ENCODE measurements around the gene BAZ1B. TPM values are rescaled to one million over a fixed set of nuclear protein-coding genes. Genes with fewer than 3 reads are reported as not detected.
"Not testable (repeated sequence)": the region's sequence is repeated elsewhere in the genome, so short reads cannot be mapped to it uniquely, and the experiment has no call there.

Gene BAZ1B
- total RNA-seq, 1 donor from 2014 or later: 103 TPM

DNA sequence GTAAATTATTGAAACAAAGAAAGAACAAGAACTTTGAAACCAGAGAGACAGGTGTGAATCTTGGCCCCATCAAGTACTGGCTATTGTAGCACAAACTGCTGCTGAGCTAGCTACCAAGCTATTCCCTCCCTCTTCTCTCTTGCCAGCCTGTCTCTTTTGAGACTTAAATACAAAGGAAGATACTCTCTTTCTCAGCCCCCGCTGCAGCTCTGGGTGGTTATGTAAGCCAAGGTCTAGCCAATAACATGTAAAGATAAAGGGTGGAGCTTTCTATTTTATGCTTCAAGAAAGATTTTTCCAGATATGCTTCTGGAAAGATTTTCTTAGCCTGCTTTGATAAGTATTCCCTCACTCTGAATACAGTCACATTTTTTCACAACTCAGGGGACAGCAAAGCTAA is 17.2 kb downstream of the BAZ1B start:
- intact Hi-C loops (cut with micrococcal nuclease): no loop called here

DNA sequence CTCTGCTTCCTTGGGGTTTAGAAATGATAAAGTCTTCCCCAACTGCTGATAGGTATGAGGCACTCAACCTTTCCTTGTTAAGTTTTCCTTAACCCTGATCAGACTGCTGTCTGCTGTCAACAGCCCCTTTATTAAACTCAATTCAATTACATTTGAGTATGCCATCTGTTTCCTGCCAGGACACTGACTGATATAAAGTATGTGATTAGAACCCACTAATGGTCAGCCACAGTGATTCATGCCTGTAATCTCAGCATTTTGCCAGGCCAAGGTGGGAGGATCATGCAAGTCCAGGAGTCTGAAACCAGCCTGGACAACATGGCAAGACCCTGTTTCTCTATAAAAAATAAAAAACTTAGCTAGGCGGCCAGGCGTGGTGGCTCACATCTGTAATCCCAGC is 18.1 kb downstream of the BAZ1B start:
- intact Hi-C loops (cut with micrococcal nuclease): no loop called here

DNA sequence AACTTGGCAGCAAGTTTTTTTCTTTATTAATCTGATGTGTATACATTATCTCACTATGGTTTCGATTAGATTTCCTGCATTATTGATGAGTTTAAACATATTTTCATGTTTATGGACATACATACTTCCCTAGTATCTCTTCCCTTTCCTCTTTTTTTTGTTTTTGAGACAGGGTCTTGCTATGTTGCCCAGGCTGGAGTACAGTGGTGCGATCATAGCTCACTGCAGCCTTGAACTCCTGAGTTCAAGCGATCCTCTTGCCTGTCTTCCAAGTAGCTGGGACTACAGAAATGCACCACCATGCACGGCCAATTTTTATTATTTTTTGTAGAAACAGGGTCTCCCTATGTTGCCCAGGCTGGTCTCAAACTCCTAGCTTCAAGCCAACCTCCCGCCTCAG is 18.9 kb downstream of the BAZ1B start:
- intact Hi-C loops (cut with micrococcal nuclease): no loop called here

DNA sequence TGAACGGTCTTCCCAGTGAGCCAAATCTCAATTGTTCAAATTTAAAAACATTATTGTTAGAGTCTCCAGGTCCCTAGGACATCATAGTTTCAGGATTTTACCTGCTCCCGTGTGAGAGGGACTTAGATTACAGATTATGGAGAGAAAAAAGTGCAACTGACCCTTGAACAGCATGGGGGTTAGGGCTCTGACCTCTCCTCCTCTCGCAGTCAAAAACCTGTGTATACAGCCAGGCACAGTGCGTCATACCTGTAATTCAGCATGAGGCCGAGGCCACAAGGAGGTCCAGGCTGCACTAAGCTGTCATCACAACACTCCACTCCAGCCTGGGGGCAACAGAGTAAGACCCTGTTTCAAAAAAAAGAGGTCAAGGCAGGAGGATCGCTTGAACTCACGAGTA is 25.5 kb downstream of the BAZ1B start:
- intact Hi-C loops (cut with micrococcal nuclease): no loop called here

DNA sequence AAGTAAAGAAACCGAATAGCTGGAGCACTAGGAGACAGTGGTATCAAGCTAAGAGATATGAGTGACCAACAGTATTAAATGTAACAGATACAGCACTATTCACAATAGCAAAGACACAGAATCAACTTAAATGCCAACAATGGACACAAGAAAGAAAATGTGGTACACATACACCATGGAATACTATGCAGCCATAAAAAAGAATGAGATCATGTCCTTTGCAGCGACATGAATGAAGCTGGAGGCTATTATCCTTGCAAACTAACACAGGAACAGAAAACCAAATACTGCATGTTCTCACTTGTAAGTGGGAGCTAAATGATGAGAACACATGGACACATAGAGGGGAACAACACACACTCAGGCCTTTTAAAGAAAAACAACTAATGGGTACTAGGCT is 26.6 kb downstream of the BAZ1B start:
- intact Hi-C loops (cut with micrococcal nuclease): not testable (repeated sequence)

DNA sequence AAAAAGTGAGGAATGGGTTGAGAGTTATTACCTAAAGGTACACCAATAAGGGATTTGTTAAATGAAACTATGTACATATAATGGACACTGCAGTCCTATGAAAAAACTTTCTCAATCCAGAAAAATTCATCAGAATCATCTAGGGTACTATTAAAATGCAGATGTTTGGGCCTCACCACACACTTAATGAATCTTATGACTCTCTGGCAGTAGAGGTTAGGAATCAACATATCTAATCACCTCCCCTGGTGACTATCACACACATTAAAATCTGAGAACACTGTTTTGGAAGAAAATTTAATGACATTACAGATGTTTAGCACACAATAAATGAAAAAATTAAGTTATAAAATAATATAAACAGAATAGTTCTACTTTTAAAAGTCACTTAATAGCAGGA is 32.1 kb downstream of the BAZ1B start:
- intact Hi-C loops (cut with micrococcal nuclease): no loop called here

DNA sequence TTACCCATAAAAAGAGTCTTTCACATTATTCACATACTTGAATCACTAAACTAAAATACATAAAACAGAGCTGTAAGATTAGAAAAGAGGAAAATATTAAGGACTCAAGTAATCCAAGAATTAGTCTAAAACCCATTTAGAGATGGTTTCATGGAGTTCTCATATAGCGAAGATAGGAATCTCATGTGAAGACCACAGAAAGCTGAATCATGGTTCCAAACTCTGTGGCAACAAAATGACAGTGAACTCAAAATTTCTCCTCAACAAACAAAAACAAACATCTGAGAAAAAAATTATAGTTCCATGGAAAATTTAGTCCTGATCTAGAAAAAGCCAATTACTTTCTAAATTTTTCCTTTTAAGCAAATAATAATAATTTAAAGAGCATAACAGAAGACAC is 34.6 kb downstream of the BAZ1B start:
- intact Hi-C loops (cut with micrococcal nuclease): no loop called here

DNA sequence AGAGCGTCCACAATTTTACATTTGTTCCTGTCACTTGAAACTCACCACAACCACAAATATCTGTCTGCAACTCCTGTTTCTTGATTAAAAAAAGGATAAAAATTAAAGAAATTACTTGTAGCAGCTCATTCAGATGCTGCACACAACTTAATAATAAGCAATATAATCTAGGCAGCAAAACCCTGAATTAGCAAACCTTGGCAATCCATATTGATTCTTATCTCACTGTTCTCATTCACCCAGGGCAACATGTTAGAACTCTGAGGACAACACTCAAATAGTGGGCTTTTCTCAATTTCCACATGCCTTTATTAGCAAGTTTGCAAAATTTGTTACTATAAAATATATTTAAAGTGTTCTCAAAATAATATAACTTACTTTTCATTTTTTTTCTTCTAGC is 38.9 kb downstream of the BAZ1B start:
- intact Hi-C loops (cut with micrococcal nuclease): no loop called here

DNA sequence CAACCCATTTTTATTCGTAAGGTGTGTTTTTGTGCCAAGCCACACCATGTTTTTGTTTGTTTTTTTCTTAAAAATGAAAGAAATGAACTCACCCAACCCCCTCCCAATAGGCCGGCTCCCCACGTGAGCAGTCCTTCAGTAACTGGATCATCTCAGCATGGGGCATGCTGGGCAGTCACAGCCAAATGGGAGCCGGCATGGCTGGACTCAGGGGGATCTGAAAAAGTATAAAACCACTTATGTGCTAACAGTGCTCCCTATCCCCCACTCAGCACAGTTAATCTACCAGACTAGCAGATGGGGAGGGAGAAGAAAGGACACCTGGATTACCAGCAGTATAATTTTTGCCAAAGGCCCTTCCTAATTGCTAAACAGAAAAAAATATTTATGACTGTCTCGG is 39.3 kb downstream of the BAZ1B start:
- intact Hi-C loops (cut with micrococcal nuclease): no loop called here

DNA sequence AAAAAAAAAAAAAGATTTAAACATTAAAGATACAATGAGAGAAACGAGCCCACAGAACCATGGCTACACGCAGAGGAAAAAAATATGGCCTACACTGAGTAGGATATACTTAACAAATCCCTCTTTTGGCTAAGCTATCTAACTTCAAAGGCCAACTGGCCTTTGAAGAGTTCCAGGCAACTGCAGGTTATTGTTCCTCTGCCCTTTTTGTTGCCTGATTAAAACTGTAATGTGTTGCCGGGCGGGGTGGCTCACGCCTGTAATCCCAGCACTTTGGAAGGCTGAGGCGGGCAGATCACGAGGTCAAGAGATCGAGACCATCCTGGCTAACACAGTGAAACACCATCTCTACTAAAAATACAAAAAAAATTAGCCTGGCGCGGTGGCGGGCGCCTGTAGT is 40.6 kb downstream of the BAZ1B start:
- intact Hi-C loops (cut with micrococcal nuclease): not testable (repeated sequence)

DNA sequence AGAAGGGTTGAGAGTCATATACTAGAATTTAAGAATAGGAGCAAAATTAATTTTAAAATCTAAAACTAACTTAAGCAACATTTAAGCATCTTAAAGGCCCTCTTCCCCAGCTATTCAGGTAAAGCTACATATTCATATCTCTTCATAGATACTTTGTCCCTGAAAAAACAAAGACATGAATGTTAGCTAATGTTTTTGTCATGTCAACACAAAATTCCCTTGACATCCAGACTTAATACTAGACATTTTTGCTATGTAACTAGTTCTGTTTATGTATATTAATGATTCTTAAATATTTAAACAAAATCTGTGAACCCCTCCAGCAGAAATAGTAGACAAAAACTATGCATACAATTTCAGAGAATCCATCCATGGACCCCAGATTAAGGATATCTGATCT is 43.5 kb downstream of the BAZ1B start:
- intact Hi-C loops (cut with micrococcal nuclease): no loop called here

DNA sequence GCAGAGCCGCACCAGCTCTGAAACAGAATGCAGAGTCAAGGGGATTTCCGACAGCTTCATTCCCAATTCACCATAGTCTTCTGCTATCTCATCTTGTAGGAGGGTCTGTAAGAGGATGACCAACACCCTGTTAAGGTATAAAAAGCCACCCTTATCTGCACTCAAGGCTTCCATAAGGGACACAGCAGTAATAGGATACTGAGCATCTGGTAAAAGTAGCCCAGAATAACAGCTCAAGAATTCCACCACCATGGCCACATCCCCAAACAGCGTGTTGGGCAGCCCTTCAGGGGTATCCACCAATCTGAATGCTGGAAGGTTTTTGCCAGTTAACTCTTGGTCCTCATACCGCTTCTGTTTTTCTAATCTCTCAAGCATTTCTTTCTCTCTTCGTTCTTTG is 44.7 kb downstream of the BAZ1B start:
- intact Hi-C loops (cut with micrococcal nuclease): no loop called here

DNA sequence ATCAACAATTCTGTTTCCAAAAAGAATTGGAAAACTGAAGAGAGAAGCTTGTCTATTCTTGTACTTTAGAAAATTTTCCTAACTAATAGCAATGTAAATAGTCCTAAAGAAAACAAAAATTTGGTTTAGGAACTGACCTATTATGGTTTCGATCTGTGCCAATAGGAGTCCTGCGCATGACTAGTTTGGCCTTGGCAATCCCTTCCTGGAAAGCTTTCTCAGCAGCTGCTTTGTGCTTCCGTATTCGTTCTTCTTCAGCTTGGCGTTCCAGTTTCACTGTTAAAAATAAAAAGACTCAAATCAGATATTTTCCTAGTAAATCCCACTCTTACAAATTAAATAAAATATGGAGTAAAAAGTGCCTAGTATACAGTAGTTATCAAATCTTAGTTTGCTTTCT is 51.9 kb downstream of the BAZ1B start:
- intact Hi-C loops (cut with micrococcal nuclease): no loop called here

DNA sequence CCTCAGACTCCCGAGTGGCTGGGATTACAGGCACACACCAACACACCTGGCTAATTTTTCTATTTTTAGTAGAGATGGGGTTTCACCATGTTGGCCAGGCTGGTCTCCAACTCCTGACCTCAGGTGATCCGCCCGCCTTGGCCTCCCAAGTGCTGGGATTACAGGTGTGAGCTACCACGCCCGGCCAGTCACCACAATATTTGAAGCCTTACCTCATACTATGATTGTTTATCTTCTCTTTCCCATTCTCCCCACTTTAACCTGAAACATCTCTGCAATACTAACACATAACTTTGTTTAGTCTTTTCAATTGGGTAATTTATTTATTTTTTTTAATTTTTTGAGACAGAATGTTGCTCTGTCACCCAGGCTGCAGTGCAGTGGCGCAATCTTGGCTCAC is 55.0 kb downstream of the BAZ1B start:
- intact Hi-C loops (cut with micrococcal nuclease): not testable (repeated sequence)

DNA sequence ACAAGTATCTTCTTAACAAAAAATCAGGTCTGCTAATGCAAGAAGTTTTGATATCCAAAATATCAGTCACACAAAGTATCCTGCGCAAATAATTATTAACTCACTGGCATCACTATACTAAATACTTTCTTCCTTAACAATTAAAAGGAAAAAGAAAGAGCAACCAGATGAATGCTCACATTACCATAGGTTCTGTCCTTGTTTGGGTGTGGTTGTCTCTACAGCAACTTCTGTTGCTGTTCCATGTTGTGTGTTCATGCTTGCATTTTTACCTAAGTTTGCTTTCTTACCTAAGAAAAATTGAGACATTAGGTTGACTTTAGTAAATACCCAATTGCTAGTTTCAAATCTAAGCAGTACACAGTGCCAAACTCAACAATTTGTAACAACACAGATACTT is 56.0 kb downstream of the BAZ1B start:
- intact Hi-C loops (cut with micrococcal nuclease): no loop called here

DNA sequence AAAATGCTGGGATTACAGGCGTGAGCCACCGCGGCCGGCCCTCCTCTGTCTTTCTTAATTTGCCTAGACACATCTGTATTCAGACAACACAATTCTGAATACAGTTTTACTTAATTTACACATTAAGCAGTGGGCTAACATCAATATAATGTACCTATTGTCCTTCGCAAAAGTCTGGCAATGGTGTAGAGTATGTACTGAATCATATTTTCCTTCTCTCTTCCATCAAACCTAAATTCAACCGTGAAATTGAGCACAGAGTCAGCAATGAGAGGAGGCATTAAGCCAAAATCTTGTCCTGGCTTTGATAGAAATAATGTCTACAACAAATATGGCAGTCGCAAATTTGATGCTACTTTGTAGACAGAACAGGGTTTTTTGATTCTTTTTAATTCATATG is 58.1 kb downstream of the BAZ1B start:
- intact Hi-C loops (cut with micrococcal nuclease): no loop called here

DNA sequence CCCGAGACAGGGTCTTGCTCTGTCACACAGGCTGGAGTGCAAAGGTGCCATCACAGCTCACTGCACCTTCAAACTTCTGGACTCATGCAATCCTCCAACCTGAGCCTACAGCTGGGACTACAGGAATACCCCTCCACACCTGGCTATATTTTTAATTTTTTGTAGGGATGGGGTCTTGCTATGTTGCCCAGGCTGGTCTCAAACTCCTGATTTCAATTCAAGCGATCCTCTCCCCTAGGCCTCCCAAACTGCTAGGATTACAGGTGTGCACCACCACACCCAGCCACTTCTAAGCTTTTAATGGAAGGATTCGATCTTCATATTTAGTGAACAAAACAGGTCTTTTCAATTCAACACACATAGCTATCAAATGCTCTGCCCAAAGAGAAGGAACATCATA is 58.8 kb downstream of the BAZ1B start:
- intact Hi-C loops (cut with micrococcal nuclease): no loop called here

DNA sequence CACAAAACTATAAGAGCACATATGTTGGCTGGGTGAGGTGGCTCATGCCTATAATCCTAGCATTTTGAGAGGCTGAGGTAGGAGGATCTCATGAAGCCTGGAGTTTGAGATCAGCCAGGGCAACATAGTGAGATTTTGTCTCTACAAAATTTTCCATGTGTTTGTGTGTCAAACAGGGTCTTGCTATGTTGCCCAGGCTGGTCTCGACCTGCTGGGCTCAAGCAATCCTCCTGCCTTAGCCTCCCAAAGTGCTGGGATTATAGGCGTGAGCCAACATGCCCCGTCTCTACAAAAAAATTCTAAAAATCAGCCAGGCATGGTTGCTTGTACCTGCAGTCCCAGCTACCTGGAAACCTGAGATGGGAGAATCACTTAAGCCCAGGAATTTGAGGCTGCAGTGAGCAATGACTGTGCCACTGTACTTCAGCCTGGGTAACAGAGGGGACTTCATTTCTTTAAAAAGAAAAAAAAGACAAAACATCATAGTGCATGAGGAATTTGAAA is 60.3 kb downstream of the BAZ1B start:
- intact Hi-C loops (cut with micrococcal nuclease): no loop called here

DNA sequence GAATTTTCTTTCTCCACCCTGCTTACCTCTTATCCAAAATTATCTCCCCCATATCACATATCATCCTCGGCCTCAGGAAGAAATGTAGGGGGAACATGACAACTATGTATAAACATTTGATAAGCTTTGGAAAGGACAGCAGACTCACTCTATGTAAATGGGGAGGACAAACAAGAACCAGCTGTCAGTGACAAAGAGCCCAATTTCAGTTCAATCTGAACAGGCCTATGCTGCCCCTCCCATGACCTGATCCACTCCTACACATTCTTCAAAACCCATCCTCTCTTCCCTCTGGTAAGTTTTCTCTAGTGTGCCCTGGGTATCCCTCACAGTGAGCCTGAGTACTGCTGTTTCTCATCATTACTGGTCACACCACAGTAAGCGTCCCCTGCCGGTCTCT is 67.7 kb downstream of the BAZ1B start:
- intact Hi-C loops (cut with micrococcal nuclease): loop anchor here (5.0 kb wide), 1 partner anchor 627 kb away; the partner anchor contains the start of gene TYW1B

DNA sequence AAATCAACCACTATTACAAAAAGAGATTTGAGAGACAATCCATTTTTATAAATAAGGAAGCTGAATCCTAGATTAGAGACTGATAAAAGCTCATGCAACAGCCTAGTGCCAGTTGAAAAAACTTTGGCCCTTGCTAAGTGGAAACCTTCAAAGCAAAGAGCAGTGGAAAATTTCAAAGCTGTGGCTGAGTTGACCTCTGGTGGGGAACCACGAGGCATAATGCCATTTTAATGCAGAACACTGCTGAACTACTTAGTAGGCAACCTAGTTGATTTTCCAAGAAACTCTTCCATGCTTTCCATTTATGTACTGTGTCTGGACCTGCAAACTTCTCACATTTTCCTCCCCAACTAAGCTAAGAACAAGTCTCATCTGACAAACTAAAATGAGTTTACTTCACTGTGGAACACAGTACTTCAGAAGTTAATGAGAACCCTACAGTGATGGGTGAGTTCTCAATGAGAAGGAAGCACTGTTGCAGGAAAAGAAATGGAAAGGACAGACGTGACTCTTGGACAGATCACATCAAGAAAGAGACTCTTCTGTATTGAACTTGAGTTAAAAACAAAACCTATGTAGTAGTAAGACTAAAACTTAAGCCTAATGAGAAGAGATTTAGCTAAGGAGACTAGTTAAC is 69.0 kb downstream of the BAZ1B start:
- intact Hi-C loops (cut with micrococcal nuclease): loop anchor here (5.0 kb wide), 1 partner anchor 626 kb away; the partner anchor contains the start of gene TYW1B

DNA sequence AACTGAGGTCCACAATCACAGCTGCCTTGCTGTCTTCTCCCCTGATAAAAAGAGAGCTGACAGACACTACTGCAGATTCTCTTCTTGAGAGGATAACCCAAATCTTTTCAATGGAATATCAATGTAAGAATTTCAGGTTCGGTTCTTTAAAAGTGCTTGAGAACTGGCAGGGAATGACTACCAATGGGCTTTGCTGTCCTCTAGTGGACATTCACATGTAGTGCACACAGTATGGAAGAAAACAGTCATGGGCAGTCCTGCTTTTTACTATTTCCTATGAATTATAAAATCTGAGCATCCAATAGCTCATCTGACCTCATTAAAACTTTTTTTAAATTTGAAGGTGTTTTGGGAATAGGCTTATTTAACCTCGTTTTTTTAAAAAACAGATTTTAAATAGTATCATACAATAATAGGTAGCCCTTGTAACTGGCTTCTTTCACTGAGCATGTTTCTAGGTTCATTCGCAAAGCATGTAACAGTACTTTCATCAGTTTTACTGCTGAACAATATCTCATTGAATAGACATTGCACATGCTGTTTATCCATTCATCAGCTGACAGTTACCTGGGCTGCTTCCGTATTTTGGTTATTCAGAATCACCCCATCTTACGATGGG is 70.2 kb downstream of the BAZ1B start:
- intact Hi-C loops (cut with micrococcal nuclease): loop anchor here (5.0 kb wide), 1 partner anchor 625 kb away; the partner anchor contains the start of gene TYW1B

DNA sequence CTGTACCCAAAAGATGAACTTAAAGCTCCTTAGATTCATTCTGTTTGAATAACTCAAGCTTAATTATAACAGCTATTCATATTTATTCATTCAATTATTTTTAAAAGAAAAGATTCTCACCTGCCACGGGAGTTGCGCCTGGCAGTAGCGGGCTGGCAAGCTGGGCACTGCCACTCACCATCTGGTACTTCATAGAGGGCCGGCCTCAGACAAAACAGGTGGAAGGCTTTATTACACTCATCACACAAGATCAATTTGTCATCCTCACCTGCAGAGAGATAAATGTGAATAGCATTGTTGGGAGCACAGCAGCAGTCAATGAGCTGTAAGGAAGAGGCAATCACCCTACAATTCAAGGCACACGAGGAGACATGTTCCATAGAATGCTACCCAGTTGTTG is 72.7 kb downstream of the BAZ1B start:
- intact Hi-C loops (cut with micrococcal nuclease): no loop called here

DNA sequence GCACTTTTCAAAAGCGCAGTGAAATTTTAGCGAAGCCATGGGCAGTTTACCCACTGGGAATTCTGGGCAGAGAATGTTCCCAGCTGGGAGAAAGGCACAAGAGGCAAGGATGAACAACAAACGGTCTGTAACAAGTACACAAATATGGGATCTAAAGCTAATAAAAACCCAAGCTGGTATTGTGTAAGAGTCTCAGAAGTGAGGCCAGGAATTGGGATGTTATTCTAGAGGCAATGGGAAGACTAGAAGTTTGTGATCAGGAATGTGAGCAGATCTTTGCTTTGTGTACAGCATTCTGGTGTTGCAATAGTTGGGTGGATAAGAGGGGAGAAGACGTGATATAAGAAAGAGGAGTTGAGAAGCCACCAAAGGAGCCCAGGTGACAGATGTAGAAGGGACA is 73.5 kb downstream of the BAZ1B start:
- intact Hi-C loops (cut with micrococcal nuclease): no loop called here
